Measurements from ENCODE around the gene DEGS2.

- TF ChIP-seq HDGF (IDR thresholded peaks at IDR 0.05; ENCODE audit: borderline replicate concordance): no peak
- TF ChIP-seq ELF4 (IDR thresholded peaks at IDR 0.05): no peak
- no peak for TF ChIP-seq NFRKB (IDR thresholded peaks at IDR 0.05)
- TF ChIP-seq SP1 (IDR thresholded peaks at IDR 0.05): no peak
- TF ChIP-seq ARNT (IDR thresholded peaks at IDR 0.05): no peak
Observed at GRCh38 chr14:100116134-100116533, 43.3 kb downstream of the DEGS2 start.

Measured in HEK293T (cell line).